B cell (primary cell): ENCODE results near the gene ZFP64.

Experiments
- EZH2 ChIP-seq: IDR thresholded peaks from 2 replicates; pipeline ENCODE4 v1.6.1; 2012; ENCODE audit warnings: borderline replicate concordance, low read depth, mild to moderate bottlenecking, moderate library complexity, low read length; ENCODE audit not compliant: insufficient read depth, poor library complexity, severe bottlenecking
- TF ChIP-seq, protein P1 (sequence below): fragments of 200-600 bp; IDR thresholded peaks from one replicate; pipeline ENCODE4 v1.8.0; 2022; ENCODE audit warnings: antibody characterized with exemption, mild to moderate bottlenecking

DNA sequence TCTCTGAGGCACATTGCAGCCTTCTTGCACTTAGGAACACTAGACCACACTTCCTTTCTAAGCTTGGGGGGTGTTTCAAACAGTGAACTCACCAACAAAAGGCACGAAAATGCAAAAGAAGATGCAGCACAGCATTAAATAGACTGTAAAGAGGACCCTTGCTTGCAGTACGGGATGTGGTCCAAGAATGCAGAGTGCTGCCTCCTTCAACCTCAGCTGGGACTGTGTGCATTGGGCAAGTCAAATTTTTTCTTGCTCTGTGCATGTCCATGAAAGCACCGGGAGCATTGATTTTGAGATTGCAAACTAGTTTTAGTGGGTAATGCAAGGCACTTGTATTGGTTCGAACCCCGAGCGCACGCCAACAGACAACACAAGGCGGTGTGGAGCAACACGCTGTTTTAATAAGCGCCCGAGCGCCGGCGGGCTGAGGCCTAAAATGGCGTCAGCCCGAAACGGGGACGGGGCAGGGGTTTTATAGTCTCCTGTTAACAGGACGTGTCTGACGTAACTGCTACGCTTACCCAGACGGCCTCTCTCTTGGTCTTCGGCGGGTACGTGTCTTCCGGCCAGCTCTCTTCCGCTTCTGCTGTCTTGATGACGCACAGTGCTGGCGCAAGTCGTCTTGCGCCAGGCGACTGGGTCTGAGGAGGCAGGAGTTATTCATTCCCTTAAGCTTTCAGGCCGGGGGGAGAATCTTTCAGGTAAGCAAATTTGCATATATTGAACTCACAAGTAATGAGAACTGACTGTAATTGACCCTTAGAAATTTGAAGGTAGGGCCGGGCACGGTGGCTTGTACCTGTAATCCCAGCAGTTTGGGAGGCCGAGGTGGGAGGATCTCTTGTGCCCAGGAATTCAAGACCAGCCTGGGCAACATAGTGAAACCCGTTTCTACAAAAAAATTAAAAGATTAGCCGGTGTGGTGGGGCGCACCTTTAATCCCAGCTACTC is 18.7 kb upstream of the ZFP64 start:
- TF ChIP-seq, protein P1, sequence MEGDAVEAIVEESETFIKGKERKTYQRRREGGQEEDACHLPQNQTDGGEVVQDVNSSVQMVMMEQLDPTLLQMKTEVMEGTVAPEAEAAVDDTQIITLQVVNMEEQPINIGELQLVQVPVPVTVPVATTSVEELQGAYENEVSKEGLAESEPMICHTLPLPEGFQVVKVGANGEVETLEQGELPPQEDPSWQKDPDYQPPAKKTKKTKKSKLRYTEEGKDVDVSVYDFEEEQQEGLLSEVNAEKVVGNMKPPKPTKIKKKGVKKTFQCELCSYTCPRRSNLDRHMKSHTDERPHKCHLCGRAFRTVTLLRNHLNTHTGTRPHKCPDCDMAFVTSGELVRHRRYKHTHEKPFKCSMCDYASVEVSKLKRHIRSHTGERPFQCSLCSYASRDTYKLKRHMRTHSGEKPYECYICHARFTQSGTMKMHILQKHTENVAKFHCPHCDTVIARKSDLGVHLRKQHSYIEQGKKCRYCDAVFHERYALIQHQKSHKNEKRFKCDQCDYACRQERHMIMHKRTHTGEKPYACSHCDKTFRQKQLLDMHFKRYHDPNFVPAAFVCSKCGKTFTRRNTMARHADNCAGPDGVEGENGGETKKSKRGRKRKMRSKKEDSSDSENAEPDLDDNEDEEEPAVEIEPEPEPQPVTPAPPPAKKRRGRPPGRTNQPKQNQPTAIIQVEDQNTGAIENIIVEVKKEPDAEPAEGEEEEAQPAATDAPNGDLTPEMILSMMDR: no peak
- TF ChIP-seq EZH2: no peak
